SK-N-SH (cell line): Measurements from ENCODE around the gene SLC35A4.

Experiments used
- FOSL2 ChIP-seq: IDR thresholded peaks from 2 replicates; pipeline ENCODE4 v1.4.0; 2012; ENCODE audit warnings: low read depth, mild to moderate bottlenecking, moderate library complexity, borderline replicate concordance
- MEF2A ChIP-seq: IDR thresholded peaks from 2 replicates; pipeline ENCODE4 v1.4.0; 2012; ENCODE audit warnings: low read depth, borderline replicate concordance
- TCF12 ChIP-seq: IDR thresholded peaks from 2 replicates; pipeline ENCODE4 v1.4.0; 2012
- TF ChIP-seq, protein P1 (sequence below): fragments of 200-600 bp; sonication (generic); IDR thresholded peaks from 2 replicates; pipeline ENCODE4 v1.6.1; 2017; ENCODE audit warnings: antibody characterized with exemption, mild to moderate bottlenecking, moderate library complexity

DNA sequence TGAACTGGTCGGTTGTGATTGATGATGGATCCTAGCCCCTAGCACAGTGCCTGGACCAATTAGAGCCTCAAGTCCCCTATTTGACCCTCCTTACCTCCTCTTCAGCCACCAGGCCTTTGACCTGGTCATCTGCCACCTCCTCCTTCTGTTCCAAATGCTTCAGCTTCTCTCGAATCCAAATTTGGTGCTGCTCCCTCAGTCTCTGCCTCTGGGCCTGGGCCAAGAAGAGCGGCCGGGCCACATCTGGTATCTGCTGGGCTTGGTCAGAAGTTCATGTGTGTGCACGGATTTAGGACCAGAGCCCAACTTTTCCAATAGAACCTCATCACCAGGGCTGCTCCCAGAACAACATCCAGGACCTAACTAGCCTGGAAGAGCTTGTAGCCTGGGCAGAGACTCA, 6.5 kb downstream of the SLC35A4 start:
- TF ChIP-seq TCF12 (no peak), FOSL2 (no peak), MEF2A (no peak)
- TF ChIP-seq, protein P1, sequence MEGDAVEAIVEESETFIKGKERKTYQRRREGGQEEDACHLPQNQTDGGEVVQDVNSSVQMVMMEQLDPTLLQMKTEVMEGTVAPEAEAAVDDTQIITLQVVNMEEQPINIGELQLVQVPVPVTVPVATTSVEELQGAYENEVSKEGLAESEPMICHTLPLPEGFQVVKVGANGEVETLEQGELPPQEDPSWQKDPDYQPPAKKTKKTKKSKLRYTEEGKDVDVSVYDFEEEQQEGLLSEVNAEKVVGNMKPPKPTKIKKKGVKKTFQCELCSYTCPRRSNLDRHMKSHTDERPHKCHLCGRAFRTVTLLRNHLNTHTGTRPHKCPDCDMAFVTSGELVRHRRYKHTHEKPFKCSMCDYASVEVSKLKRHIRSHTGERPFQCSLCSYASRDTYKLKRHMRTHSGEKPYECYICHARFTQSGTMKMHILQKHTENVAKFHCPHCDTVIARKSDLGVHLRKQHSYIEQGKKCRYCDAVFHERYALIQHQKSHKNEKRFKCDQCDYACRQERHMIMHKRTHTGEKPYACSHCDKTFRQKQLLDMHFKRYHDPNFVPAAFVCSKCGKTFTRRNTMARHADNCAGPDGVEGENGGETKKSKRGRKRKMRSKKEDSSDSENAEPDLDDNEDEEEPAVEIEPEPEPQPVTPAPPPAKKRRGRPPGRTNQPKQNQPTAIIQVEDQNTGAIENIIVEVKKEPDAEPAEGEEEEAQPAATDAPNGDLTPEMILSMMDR: no peak
